HEK293 (cell line): ENCODE measurements around the gene BCAT1.

Experiments used
- CTCF ChIA-PET: fragments of 350-600 bp; formaldehyde crosslinking; extraction: SDS; loops from one replicate; lab custom pipeline; 2021; ENCODE audit warnings: antibody characterized with exemption; lab: Yijun Ruan, JAX
- POLR2A ChIA-PET: fragments of 300-600 bp; formaldehyde crosslinking; extraction: SDS; loops from one replicate; lab custom pipeline; 2020; ENCODE audit warnings: antibody characterized with exemption, inconsistent platforms; lab: Yijun Ruan, JAX
- H3K27ac ChIP-seq: fragments of 200-500 bp; sonication (Bioruptor generic); 2 replicates; pipeline ENCODE4 v1.5.1; 2014; ENCODE audit warnings: low read depth, low read length, control low read depth, inconsistent platforms; ENCODE audit errors: extremely low read depth
- H3K36me3 ChIP-seq, 2 experiments: fragments of 200-500 bp in 1 of 2; sonication (Bioruptor generic) in 1 of 2; 1 replicate in 1 of 2; 2 replicates in 1 of 2; pipeline ENCODE4 v1.5.1; 2014 to 2017; ENCODE audit warnings: inconsistent platforms in 2 of 2, low read length in 2 of 2; ENCODE audit not compliant: control insufficient read depth in 2 of 2, insufficient read depth in 1 of 2
- H3K4me1 ChIP-seq: fragments of 200-500 bp; sonication (Bioruptor generic); 2 replicates; pipeline ENCODE4 v1.5.1; 2014; ENCODE audit warnings: mild to moderate bottlenecking, low read length, inconsistent platforms; ENCODE audit not compliant: control insufficient read depth, insufficient read depth
- H3K4me3 ChIP-seq: 2 replicates; pipeline ENCODE4 v1.5.1; 2011; ENCODE audit warnings: low read depth, mild to moderate bottlenecking, control low read depth, low read length, moderate library complexity
- H3K9me3 ChIP-seq: fragments of 200-500 bp; sonication (Bioruptor generic); 2 replicates; pipeline ENCODE4 v1.5.1; 2014; ENCODE audit warnings: low read depth, low read length, inconsistent platforms; ENCODE audit not compliant: control insufficient read depth, insufficient read depth
- SP3 ChIP-seq: fragments of 450-650 bp; formaldehyde crosslinking; IDR thresholded peaks from 2 replicates; pipeline ENCODE4 v1.5.1; 2016; ENCODE audit warnings: missing biosample characterization, missing genetic modification characterization
- ZNF169 ChIP-seq: fragments of 450-650 bp; formaldehyde crosslinking; IDR thresholded peaks from 2 replicates; pipeline ENCODE4 v1.5.1; 2016; ENCODE audit warnings: missing biosample characterization, missing genetic modification characterization
- ZNF214 ChIP-seq: fragments of 450-650 bp; formaldehyde crosslinking; IDR thresholded peaks from 2 replicates; pipeline ENCODE4 v1.5.1; 2017; ENCODE audit warnings: missing biosample characterization, mild to moderate bottlenecking, missing genetic modification characterization, borderline replicate concordance
- ZNF24 ChIP-seq: fragments of 450-650 bp; formaldehyde crosslinking; IDR thresholded peaks from 2 replicates; pipeline ENCODE4 v1.5.1; 2016; ENCODE audit warnings: missing biosample characterization, missing genetic modification characterization
- ZNF26 ChIP-seq: fragments of 450-650 bp; formaldehyde crosslinking; IDR thresholded peaks from 2 replicates; pipeline ENCODE4 v1.5.1; 2016; ENCODE audit warnings: missing biosample characterization, missing genetic modification characterization
- ZNF391 ChIP-seq: fragments of 450-650 bp; formaldehyde crosslinking; IDR thresholded peaks from 2 replicates; pipeline ENCODE4 v1.5.1; 2016; ENCODE audit warnings: low read depth, missing biosample characterization, missing genetic modification characterization, borderline replicate concordance
- ZNF416 ChIP-seq: fragments of 450-650 bp; formaldehyde crosslinking; IDR thresholded peaks from 2 replicates; pipeline ENCODE4 v1.5.1; 2016; ENCODE audit warnings: missing biosample characterization, missing genetic modification characterization
- ZNF433 ChIP-seq: fragments of 450-650 bp; formaldehyde crosslinking; IDR thresholded peaks from 2 replicates; pipeline ENCODE4 v1.5.1; 2016; ENCODE audit warnings: missing biosample characterization, missing genetic modification characterization, low read depth
- ZNF521 ChIP-seq: fragments of 450-650 bp; formaldehyde crosslinking; IDR thresholded peaks from 2 replicates; pipeline ENCODE4 v1.5.1; 2017; ENCODE audit warnings: missing biosample characterization, mild to moderate bottlenecking, missing genetic modification characterization
- ZNF664 ChIP-seq: fragments of 450-650 bp; formaldehyde crosslinking; IDR thresholded peaks from 2 replicates; pipeline ENCODE4 v1.5.1; 2016; ENCODE audit warnings: missing biosample characterization, missing genetic modification characterization
- ZNF692 ChIP-seq: fragments of 450-650 bp; formaldehyde crosslinking; IDR thresholded peaks from 2 replicates; pipeline ENCODE4 v1.5.1; 2016; ENCODE audit warnings: missing biosample characterization, missing genetic modification characterization
- ZXDB ChIP-seq: fragments of 450-650 bp; formaldehyde crosslinking; IDR thresholded peaks from 2 replicates; pipeline ENCODE4 v1.5.1; 2016; ENCODE audit warnings: missing biosample characterization, missing genetic modification characterization
- TF ChIP-seq, protein P1 (sequence below): fragments of 450-650 bp; formaldehyde crosslinking; IDR thresholded peaks from 2 replicates; pipeline ENCODE4 v1.5.1; 2017; ENCODE audit warnings: missing biosample characterization, missing genetic modification characterization
- TF ChIP-seq, protein P2 (sequence below): fragments of 450-650 bp; formaldehyde crosslinking; IDR thresholded peaks from 2 replicates; pipeline ENCODE4 v1.5.1; 2016; ENCODE audit warnings: missing biosample characterization, missing genetic modification characterization
- TF ChIP-seq, protein P3 (sequence below): fragments of 450-650 bp; formaldehyde crosslinking; IDR thresholded peaks from 2 replicates; pipeline ENCODE4 v1.5.1; 2016; ENCODE audit warnings: missing biosample characterization, missing genetic modification characterization
- TF ChIP-seq, protein P4 (sequence below): fragments of 450-650 bp; formaldehyde crosslinking; IDR thresholded peaks from 2 replicates; pipeline ENCODE4 v1.5.1; 2016; ENCODE audit warnings: missing biosample characterization, missing genetic modification characterization
- TF ChIP-seq, protein P5 (sequence below): fragments of 450-650 bp; formaldehyde crosslinking; IDR thresholded peaks from 2 replicates; pipeline ENCODE4 v1.5.1; 2017; ENCODE audit warnings: missing biosample characterization, missing genetic modification characterization

BCAT1 gene

DNA sequence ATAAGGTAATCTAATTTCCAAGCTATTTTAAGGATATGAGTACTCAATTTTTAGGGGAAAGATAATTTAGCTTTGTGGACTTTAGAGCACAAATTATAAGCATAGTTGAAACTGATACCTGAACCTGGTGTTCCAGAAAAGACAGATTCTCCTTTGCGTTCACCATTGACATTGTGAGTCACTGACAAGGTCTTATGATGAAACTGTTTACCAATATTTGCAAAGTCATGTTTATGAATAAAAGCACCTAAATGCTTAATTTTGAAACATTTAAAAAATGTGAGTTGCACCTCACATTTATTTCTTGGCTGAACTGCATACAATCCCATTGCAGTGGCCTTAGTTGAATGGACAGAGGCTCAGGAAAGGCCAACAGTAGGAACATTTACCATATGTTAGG lies 3.9 kb downstream of the BCAT1 start (continued):
- TF ChIP-seq, protein P1, sequence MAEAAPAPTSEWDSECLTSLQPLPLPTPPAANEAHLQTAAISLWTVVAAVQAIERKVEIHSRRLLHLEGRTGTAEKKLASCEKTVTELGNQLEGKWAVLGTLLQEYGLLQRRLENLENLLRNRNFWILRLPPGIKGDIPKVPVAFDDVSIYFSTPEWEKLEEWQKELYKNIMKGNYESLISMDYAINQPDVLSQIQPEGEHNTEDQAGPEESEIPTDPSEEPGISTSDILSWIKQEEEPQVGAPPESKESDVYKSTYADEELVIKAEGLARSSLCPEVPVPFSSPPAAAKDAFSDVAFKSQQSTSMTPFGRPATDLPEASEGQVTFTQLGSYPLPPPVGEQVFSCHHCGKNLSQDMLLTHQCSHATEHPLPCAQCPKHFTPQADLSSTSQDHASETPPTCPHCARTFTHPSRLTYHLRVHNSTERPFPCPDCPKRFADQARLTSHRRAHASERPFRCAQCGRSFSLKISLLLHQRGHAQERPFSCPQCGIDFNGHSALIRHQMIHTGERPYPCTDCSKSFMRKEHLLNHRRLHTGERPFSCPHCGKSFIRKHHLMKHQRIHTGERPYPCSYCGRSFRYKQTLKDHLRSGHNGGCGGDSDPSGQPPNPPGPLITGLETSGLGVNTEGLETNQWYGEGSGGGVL (tag by site-specific recombination): no peak

GRCh38 chr12:24944601-24944975 lies 4.3 kb downstream of the BCAT1 start:
- Histone ChIP-seq H3K4me3 (no peak overlapping the region), H3K4me1 (0 out of 2 replicates have a peak, but pooled peaks cover 3% of the 10 kb centered on the region), H3K9me3 (no peaks in the 10 kb centered on the region), H3K36me3 (no peaks in the 10 kb centered on the region), H3K27ac (no peak overlapping the region)
- ChIA-PET POLR2A (no interaction called here), CTCF (no interaction called here)
- TF ChIP-seq ZNF664 (tag by site-specific recombination): no peak
- no peak for TF ChIP-seq SP3 (tag by site-specific recombination)
- TF ChIP-seq, protein P2, sequence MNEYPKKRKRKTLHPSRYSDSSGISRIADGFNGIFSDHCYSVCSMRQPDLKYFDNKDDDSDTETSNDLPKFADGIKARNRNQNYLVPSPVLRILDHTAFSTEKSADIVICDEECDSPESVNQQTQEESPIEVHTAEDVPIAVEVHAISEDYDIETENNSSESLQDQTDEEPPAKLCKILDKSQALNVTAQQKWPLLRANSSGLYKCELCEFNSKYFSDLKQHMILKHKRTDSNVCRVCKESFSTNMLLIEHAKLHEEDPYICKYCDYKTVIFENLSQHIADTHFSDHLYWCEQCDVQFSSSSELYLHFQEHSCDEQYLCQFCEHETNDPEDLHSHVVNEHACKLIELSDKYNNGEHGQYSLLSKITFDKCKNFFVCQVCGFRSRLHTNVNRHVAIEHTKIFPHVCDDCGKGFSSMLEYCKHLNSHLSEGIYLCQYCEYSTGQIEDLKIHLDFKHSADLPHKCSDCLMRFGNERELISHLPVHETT (tag by site-specific recombination): no peak
- no peak for TF ChIP-seq ZNF214
- TF ChIP-seq, protein P3, sequence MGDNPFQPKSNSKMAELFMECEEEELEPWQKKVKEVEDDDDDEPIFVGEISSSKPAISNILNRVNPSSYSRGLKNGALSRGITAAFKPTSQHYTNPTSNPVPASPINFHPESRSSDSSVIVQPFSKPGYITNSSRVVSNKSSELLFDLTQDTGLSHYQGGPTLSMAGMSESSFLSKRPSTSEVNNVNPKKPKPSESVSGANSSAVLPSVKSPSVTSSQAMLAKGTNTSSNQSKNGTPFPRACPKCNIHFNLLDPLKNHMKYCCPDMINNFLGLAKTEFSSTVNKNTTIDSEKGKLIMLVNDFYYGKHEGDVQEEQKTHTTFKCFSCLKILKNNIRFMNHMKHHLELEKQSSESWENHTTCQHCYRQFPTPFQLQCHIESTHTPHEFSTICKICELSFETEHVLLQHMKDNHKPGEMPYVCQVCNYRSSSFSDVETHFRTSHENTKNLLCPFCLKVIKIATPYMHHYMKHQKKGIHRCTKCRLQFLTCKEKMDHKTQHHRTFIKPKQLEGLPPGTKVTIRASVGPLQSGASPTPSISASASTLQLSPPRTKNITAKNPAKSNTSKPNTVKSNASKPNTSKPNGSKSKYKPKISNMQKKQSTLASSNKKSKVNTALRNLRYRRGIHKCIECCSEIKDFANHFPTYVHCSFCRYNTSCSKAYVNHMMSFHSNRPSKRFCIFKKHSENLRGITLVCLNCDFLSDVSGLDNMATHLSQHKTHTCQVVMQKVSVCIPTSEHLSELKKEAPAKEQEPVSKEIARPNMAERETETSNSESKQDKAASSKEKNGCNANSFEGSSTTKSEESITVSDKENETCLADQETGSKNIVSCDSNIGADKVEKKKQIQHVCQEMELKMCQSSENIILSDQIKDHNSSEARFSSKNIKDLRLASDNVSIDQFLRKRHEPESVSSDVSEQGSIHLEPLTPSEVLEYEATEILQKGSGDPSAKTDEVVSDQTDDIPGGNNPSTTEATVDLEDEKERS (tag by site-specific recombination): no peak
- TF ChIP-seq ZNF433 (tag by site-specific recombination): no peak
- TF ChIP-seq ZNF692 (tag by site-specific recombination): no peak
- TF ChIP-seq ZNF521 (tag by site-specific recombination): no peak
- no peak for TF ChIP-seq ZNF24
- TF ChIP-seq ZXDB (tag by site-specific recombination): no peak
- no peak for TF ChIP-seq ZNF26
- TF ChIP-seq, protein P4, sequence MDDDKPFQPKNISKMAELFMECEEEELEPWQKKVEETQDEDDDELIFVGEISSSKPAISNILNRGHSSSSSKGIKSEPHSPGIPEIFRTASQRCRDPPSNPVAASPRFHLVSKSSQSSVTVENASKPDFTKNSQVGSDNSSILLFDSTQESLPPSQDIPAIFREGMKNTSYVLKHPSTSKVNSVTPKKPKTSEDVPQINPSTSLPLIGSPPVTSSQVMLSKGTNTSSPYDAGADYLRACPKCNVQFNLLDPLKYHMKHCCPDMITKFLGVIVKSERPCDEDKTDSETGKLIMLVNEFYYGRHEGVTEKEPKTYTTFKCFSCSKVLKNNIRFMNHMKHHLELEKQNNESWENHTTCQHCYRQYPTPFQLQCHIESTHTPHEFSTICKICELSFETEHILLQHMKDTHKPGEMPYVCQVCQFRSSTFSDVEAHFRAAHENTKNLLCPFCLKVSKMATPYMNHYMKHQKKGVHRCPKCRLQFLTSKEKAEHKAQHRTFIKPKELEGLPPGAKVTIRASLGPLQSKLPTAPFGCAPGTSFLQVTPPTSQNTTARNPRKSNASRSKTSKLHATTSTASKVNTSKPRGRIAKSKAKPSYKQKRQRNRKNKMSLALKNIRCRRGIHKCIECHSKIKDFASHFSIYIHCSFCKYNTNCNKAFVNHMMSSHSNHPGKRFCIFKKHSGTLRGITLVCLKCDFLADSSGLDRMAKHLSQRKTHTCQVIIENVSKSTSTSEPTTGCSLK (tag by site-specific recombination): no peak
- no peak for TF ChIP-seq ZNF169 (tag by site-specific recombination)
- TF ChIP-seq ZNF391 (tag by site-specific recombination): no peak
- TF ChIP-seq, protein P5, sequence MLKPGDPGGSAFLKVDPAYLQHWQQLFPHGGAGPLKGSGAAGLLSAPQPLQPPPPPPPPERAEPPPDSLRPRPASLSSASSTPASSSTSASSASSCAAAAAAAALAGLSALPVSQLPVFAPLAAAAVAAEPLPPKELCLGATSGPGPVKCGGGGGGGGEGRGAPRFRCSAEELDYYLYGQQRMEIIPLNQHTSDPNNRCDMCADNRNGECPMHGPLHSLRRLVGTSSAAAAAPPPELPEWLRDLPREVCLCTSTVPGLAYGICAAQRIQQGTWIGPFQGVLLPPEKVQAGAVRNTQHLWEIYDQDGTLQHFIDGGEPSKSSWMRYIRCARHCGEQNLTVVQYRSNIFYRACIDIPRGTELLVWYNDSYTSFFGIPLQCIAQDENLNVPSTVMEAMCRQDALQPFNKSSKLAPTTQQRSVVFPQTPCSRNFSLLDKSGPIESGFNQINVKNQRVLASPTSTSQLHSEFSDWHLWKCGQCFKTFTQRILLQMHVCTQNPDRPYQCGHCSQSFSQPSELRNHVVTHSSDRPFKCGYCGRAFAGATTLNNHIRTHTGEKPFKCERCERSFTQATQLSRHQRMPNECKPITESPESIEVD (tag by site-specific recombination): no peak
- TF ChIP-seq ZNF416 (tag by site-specific recombination): no peak
